HEK293 (cell line): ENCODE measurements around the gene THEMIS2.
A peak's percentile ranks its signal among the peaks of the same experiment; 100 is the strongest.

Experiments used
- CTCF ChIA-PET: fragments of 350-600 bp; formaldehyde crosslinking; extraction: SDS; loops from one replicate; lab custom pipeline; 2021; ENCODE audit warnings: antibody characterized with exemption; lab: Yijun Ruan, JAX
- POLR2A ChIA-PET: fragments of 300-600 bp; formaldehyde crosslinking; extraction: SDS; loops from one replicate; lab custom pipeline; 2020; ENCODE audit warnings: antibody characterized with exemption, inconsistent platforms; lab: Yijun Ruan, JAX
- H3K27ac ChIP-seq: fragments of 200-500 bp; sonication (Bioruptor generic); 2 replicates; pipeline ENCODE4 v1.5.1; 2014; ENCODE audit warnings: low read depth, low read length, control low read depth, inconsistent platforms; ENCODE audit errors: extremely low read depth
- H3K36me3 ChIP-seq, 2 experiments: fragments of 200-500 bp in 1 of 2; sonication (Bioruptor generic) in 1 of 2; 1 replicate in 1 of 2; 2 replicates in 1 of 2; pipeline ENCODE4 v1.5.1; 2014 to 2017; ENCODE audit warnings: inconsistent platforms in 2 of 2, low read length in 2 of 2; ENCODE audit not compliant: control insufficient read depth in 2 of 2, insufficient read depth in 1 of 2
- H3K4me1 ChIP-seq: fragments of 200-500 bp; sonication (Bioruptor generic); 2 replicates; pipeline ENCODE4 v1.5.1; 2014; ENCODE audit warnings: mild to moderate bottlenecking, low read length, inconsistent platforms; ENCODE audit not compliant: control insufficient read depth, insufficient read depth
- H3K4me3 ChIP-seq: 2 replicates; pipeline ENCODE4 v1.5.1; 2011; ENCODE audit warnings: low read depth, mild to moderate bottlenecking, control low read depth, low read length, moderate library complexity
- H3K9me3 ChIP-seq: fragments of 200-500 bp; sonication (Bioruptor generic); 2 replicates; pipeline ENCODE4 v1.5.1; 2014; ENCODE audit warnings: low read depth, low read length, inconsistent platforms; ENCODE audit not compliant: control insufficient read depth, insufficient read depth
- BCL11B ChIP-seq: fragments of 450-650 bp; formaldehyde crosslinking; IDR thresholded peaks from 2 replicates; pipeline ENCODE4 v1.5.1; 2016; ENCODE audit warnings: low read depth, missing biosample characterization, missing genetic modification characterization
- OSR2 ChIP-seq: fragments of 450-650 bp; formaldehyde crosslinking; IDR thresholded peaks from 2 replicates; pipeline ENCODE4 v1.5.1; 2016; ENCODE audit warnings: missing biosample characterization, missing genetic modification characterization
- OVOL3 ChIP-seq: fragments of 450-650 bp; formaldehyde crosslinking; IDR thresholded peaks from 2 replicates; pipeline ENCODE4 v1.5.1; 2016; ENCODE audit warnings: missing biosample characterization, missing genetic modification characterization
- PRDM1 ChIP-seq: fragments of 450-650 bp; formaldehyde crosslinking; IDR thresholded peaks from 2 replicates; pipeline ENCODE4; 2016; ENCODE audit warnings: missing biosample characterization, missing genetic modification characterization
- SALL2 ChIP-seq: fragments of 450-650 bp; formaldehyde crosslinking; IDR thresholded peaks from 2 replicates; pipeline ENCODE4 v1.5.0; 2017; ENCODE audit warnings: missing biosample characterization, mild to moderate bottlenecking, missing genetic modification characterization, borderline replicate concordance
- TCF7L2 ChIP-seq: IDR thresholded peaks from 2 replicates; pipeline ENCODE4 v1.6.1; 2011; ENCODE audit warnings: low read depth, mild to moderate bottlenecking, inconsistent platforms, low read length, moderate library complexity, borderline replicate concordance
- TRIM28 ChIP-seq: IDR thresholded peaks from 2 replicates; pipeline ENCODE4 v1.6.1; 2011; ENCODE audit warnings: low read length, control low read depth, borderline replicate concordance
- YY2 ChIP-seq: fragments of 450-650 bp; formaldehyde crosslinking; IDR thresholded peaks from 2 replicates; pipeline ENCODE4 v1.5.1; 2016; ENCODE audit warnings: missing biosample characterization, missing genetic modification characterization
- ZBTB11 ChIP-seq: fragments of 450-650 bp; formaldehyde crosslinking; conservative IDR thresholded peaks from 2 replicates; pipeline ENCODE4 v1.5.1; 2016; ENCODE audit warnings: low read depth, missing biosample characterization, missing genetic modification characterization
- ZNF138 ChIP-seq: fragments of 450-650 bp; formaldehyde crosslinking; IDR thresholded peaks from 2 replicates; pipeline ENCODE4 v1.5.1; 2016; ENCODE audit warnings: missing biosample characterization, missing genetic modification characterization, borderline replicate concordance
- ZNF169 ChIP-seq: fragments of 450-650 bp; formaldehyde crosslinking; IDR thresholded peaks from 2 replicates; pipeline ENCODE4 v1.5.1; 2016; ENCODE audit warnings: missing biosample characterization, missing genetic modification characterization
- ZNF175 ChIP-seq: fragments of 450-650 bp; formaldehyde crosslinking; IDR thresholded peaks from 2 replicates; pipeline ENCODE4 v1.5.1; 2016; ENCODE audit warnings: missing biosample characterization, missing genetic modification characterization
- ZNF223 ChIP-seq: fragments of 450-650 bp; formaldehyde crosslinking; IDR thresholded peaks from 2 replicates; pipeline ENCODE4 v1.5.1; 2016; ENCODE audit warnings: missing biosample characterization, missing genetic modification characterization
- ZNF23 ChIP-seq: fragments of 450-650 bp; formaldehyde crosslinking; IDR thresholded peaks from 2 replicates; pipeline ENCODE4 v1.5.1; 2016; ENCODE audit warnings: missing biosample characterization, missing genetic modification characterization, borderline replicate concordance
- ZNF280C ChIP-seq: fragments of 450-650 bp; formaldehyde crosslinking; IDR thresholded peaks from 2 replicates; pipeline ENCODE4 v1.5.1; 2016; ENCODE audit warnings: missing biosample characterization, missing genetic modification characterization
- ZNF335 ChIP-seq: fragments of 450-650 bp; formaldehyde crosslinking; conservative IDR thresholded peaks from 2 replicates; pipeline ENCODE4 v1.5.1; 2016; ENCODE audit warnings: missing biosample characterization, missing genetic modification characterization
- ZNF433 ChIP-seq: fragments of 450-650 bp; formaldehyde crosslinking; IDR thresholded peaks from 2 replicates; pipeline ENCODE4 v1.5.1; 2016; ENCODE audit warnings: missing biosample characterization, missing genetic modification characterization, low read depth
- ZNF555 ChIP-seq: fragments of 450-650 bp; formaldehyde crosslinking; conservative IDR thresholded peaks from 2 replicates; pipeline ENCODE4 v1.5.1; 2017; ENCODE audit warnings: missing biosample characterization, mild to moderate bottlenecking, missing genetic modification characterization, inconsistent platforms
- ZNF561 ChIP-seq: fragments of 450-650 bp; IDR thresholded peaks from 2 replicates; pipeline ENCODE4 v1.5.1; 2018; ENCODE audit warnings: missing biosample characterization, missing genetic modification characterization, borderline replicate concordance
- ZNF580 ChIP-seq: fragments of 450-650 bp; formaldehyde crosslinking; IDR thresholded peaks from 2 replicates; pipeline ENCODE4 v1.5.1; 2016; ENCODE audit warnings: missing biosample characterization, missing genetic modification characterization
- ZNF629 ChIP-seq: fragments of 450-650 bp; formaldehyde crosslinking; IDR thresholded peaks from 2 replicates; pipeline ENCODE4 v1.5.1; 2017; ENCODE audit warnings: missing biosample characterization, missing genetic modification characterization
- ZNF658 ChIP-seq: fragments of 450-650 bp; formaldehyde crosslinking; IDR thresholded peaks from 2 replicates; pipeline ENCODE4; 2016; ENCODE audit warnings: missing biosample characterization, missing genetic modification characterization
- ZNF830 ChIP-seq: fragments of 450-650 bp; IDR thresholded peaks from 2 replicates; pipeline ENCODE4 v1.5.0; 2018; ENCODE audit warnings: missing biosample characterization, missing genetic modification characterization, low read depth, mild to moderate bottlenecking, moderate library complexity
- ZSCAN16 ChIP-seq: fragments of 450-650 bp; formaldehyde crosslinking; IDR thresholded peaks from 2 replicates; pipeline ENCODE4 v1.5.1; 2016; ENCODE audit warnings: missing biosample characterization, missing genetic modification characterization
- ZSCAN23 ChIP-seq: fragments of 450-650 bp; formaldehyde crosslinking; IDR thresholded peaks from 2 replicates; pipeline ENCODE4 v1.5.1; 2016; ENCODE audit warnings: missing biosample characterization, missing genetic modification characterization
- ZXDB ChIP-seq: fragments of 450-650 bp; formaldehyde crosslinking; IDR thresholded peaks from 2 replicates; pipeline ENCODE4 v1.5.1; 2016; ENCODE audit warnings: missing biosample characterization, missing genetic modification characterization
- TF ChIP-seq, protein P1 (sequence below): fragments of 450-650 bp; formaldehyde crosslinking; IDR thresholded peaks from 2 replicates; pipeline ENCODE4 v1.5.1; 2016; ENCODE audit warnings: missing biosample characterization, missing genetic modification characterization

The THEMIS2 gene

GRCh38 chr1:27831568-27832410 is 40.6 kb upstream of the THEMIS2 start:
- peak overlapping the region; percentile 70; the same call in 1 of the 2 replicates for H3K27ac ChIP-seq
- no peaks in the 10 kb centered on the region for H3K9me3 ChIP-seq
- H3K4me3 ChIP-seq = peak overlapping the region; percentile 86
- CTCF ChIA-PET = interaction anchor here (1.0 to 1.2 kb wide), 3 partner anchors 9 to 46 kb away, joined by 3 to 4 read pairs (median 3); no protein-coding TSS in a partner anchor
- H3K4me1 ChIP-seq = 0 out of 2 replicates have a peak, but pooled peaks cover 2% of the 10 kb centered on the region
- TF ChIP-seq ZNF658 (tag by site-specific recombination) (no peak), ZBTB11 (tag by site-specific recombination) (0 out of 2 replicates have a peak, but pooled peaks have one; percentile 2)
- TF ChIP-seq, all 188 proteins: peak for 1
- POLR2A ChIA-PET = interaction anchor here (0.8 to 2.5 kb wide), 8 partner anchors 10 to 164 kb away, joined by 3 to 51 read pairs (median 6); partner anchors contain the start of genes FAM76A, IFI6 and STX12
- peaks cover 16 to 44% of the 10 kb centered on the region in 2 experiments for H3K36me3 ChIP-seq

DNA sequence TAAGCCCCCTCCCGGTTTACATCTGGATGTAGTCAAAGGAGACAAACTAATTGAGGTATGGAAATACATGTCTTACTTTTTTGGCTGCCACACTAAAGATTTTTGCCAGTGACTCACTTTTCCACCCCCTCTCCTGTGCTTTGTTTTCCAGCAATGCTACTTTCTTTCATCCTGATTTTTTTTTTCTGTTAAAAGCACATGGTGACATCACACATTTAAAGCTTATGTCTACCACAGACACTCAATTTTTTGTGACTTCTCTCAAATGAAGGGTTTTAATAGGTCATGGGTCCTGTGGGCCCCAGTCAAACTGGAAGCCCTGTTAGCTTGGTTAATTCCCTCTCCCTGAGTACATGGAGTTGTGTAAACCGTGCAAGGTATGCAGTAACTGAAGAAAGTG is 39.6 kb upstream of the THEMIS2 start:
- ChIA-PET POLR2A (interaction anchor here (0.6 to 0.8 kb wide), 3 partner anchors 9 to 107 kb away, joined by 3 to 4 read pairs (median 3); partner anchors contain the start of genes FAM76A and STX12), CTCF (interaction anchor here (0.6 to 0.7 kb wide), 2 partner anchors 56 to 71 kb away, joined by 3 to 4 read pairs; no protein-coding TSS in a partner anchor)
- no peak overlapping the region for H3K4me3 ChIP-seq
- 0 out of 2 replicates have a peak, but pooled peaks cover 2% of the 10 kb centered on the region for H3K4me1 ChIP-seq
- H3K36me3 ChIP-seq = peaks cover 16 to 49% of the 10 kb centered on the region in 2 experiments
- no peaks in the 10 kb centered on the region for H3K9me3 ChIP-seq
- no peak overlapping the region for H3K27ac ChIP-seq
- TF ChIP-seq OSR2 (tag by site-specific recombination) (no peak), TRIM28 (no peak), ZNF169 (tag by site-specific recombination) (no peak), ZSCAN16 (tag by site-specific recombination) (no peak), ZSCAN23 (tag by site-specific recombination) (no peak), ZNF280C (tag by site-specific recombination) (no peak), ZNF175 (no peak), ZNF433 (tag by site-specific recombination) (no peak), PRDM1 (peak; percentile 52), ZNF629 (tag by site-specific recombination) (no peak), ZXDB (tag by site-specific recombination) (no peak), BCL11B (tag by site-specific recombination) (no peak), ZNF223 (no peak), ZNF23 (tag by site-specific recombination) (no peak), ZNF138 (tag by site-specific recombination) (no peak), ZNF555 (no peak), YY2 (tag by site-specific recombination) (no peak), TCF7L2 (no peak), ZNF580 (tag by site-specific recombination) (no peak), SALL2 (tag by site-specific recombination) (no peak), ZNF335 (tag by site-specific recombination) (0 out of 2 replicates have a peak, but pooled peaks have one; percentile 11), OVOL3 (tag by site-specific recombination) (no peak), ZNF830 (tag by site-specific recombination) (no peak), ZNF561 (tag by site-specific recombination) (no peak)
- TF ChIP-seq, protein P1, sequence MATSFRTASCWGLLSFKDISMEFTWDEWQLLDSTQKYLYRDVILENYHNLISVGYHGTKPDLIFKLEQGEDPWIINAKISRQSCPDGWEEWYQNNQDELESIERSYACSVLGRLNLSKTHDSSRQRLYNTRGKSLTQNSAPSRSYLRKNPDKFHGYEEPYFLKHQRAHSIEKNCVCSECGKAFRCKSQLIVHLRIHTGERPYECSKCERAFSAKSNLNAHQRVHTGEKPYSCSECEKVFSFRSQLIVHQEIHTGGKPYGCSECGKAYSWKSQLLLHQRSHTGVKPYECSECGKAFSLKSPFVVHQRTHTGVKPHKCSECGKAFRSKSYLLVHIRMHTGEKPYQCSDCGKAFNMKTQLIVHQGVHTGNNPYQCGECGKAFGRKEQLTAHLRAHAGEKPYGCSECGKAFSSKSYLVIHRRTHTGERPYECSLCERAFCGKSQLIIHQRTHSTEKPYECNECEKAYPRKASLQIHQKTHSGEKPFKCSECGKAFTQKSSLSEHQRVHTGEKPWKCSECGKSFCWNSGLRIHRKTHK (tag by site-specific recombination) = no peak
